GM12891 (cell line): ENCODE data around the gene APOE.

Experiments
- DNase-seq: peaks from one replicate; pipeline ENCODE4 v3.0.0; 2011; ENCODE audit warnings: low spot score; ENCODE audit not compliant: insufficient read length
- FAIRE-seq: peaks from 2 replicates; lab custom pipeline; 2011; peaks lifted over from hg19 to GRCh38; lab: Jason Lieb, UNC
- PAX5 ChIP-seq: IDR thresholded peaks from 2 replicates; pipeline ENCODE4 v1.6.1; 2011; ENCODE audit warnings: low read length, moderate library complexity, mild to moderate bottlenecking; ENCODE audit not compliant: insufficient read depth, severe bottlenecking
- POLR2A ChIP-seq: IDR thresholded peaks from 2 replicates; pipeline ENCODE4 v1.6.1; 2011; ENCODE audit warnings: low read depth, low read length, control low read depth
- POLR2AphosphoS5 ChIP-seq: IDR thresholded peaks from 2 replicates; pipeline ENCODE4 v1.6.1; 2011; ENCODE audit warnings: low read depth, low read length, control low read depth
- POU2F2 ChIP-seq: IDR thresholded peaks from 2 replicates; pipeline ENCODE4 v1.6.1; 2011; ENCODE audit warnings: low read depth, mild to moderate bottlenecking, control low read depth, low read length, moderate library complexity
- SPI1 ChIP-seq: IDR thresholded peaks from 2 replicates; pipeline ENCODE4 v1.6.1; 2011; ENCODE audit warnings: low read depth, low read length, control low read depth
- TAF1 ChIP-seq: IDR thresholded peaks from 2 replicates; pipeline ENCODE4 v1.6.1; 2011; ENCODE audit warnings: low read depth, low read length, control low read depth

Gene APOE

DNA sequence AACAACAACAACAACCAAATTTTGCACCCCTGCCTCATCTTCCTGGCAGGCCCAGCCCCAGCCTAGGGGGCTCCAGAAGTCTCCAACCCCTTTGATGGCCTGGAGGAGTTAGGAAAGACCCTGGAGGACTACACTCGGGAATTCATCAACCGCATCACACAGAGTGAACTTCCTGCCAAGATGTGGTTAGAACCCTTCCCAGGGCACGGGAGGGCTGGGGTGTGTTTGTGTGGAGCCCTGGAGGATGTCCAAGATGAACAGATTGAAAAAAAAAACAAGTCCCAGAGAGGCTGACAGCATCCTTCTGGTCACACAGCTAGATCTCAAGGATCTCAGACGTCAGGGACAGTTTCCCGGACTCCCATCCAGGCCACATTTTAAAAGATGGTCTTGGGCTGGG is 22.1 kb downstream of the APOE start:
- TF ChIP-seq TAF1: no peak
- TF ChIP-seq PAX5: no peak
- no peak for TF ChIP-seq POU2F2
- no peak for TF ChIP-seq POLR2AphosphoS5
- TF ChIP-seq POLR2A: no peak
- no peak for TF ChIP-seq SPI1
- FAIRE-seq (no peak), DNase-seq (no peak)

DNA sequence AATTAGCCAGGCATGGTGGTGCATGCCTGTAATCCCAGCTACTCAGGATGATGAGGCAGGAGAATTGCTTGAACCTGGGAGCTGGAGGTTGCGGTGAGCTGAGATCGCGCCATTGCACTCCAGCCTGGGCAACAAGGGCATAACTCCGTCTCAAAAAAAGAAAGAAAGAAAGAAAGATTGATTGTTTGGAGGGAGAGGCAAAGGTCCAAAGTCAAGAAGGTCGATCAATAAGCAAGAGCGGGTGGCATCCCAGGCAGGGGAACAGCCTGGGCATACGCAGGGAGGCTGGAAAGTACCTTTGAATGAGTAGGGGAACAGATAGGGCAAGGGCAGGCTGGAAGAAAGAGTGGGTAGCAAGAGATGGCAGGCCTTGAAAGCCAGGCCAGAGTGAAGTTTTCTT is 24.5 kb downstream of the APOE start:
- DNase-seq: no peak
- no peak for FAIRE-seq
- no peak for TF ChIP-seq SPI1
- no peak for TF ChIP-seq TAF1
- no peak for TF ChIP-seq POU2F2
- TF ChIP-seq PAX5: no peak
- no peak for TF ChIP-seq POLR2A
- TF ChIP-seq POLR2AphosphoS5: no peak

DNA sequence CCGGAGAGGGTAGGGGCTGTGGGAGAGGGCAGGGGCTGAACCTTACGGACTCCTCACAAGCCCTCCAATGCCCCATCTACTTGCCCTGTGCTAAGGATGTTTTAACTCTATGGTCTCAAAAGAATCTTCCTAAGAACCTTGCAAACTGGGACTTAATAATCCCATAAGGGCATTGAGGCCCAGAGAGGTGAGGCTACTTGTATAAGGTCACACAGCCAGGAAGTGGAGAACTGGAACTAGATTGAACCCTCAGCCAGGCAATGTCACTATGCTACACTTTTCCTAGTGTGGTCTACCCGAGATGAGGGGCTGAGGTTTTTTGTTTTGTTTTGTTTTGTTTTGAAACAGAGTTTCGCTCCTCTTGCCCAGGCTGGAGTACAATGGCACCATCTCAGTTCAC is 25.9 kb downstream of the APOE start:
- TF ChIP-seq POLR2AphosphoS5 (no peak), POU2F2 (no peak), PAX5 (no peak), SPI1 (no peak), POLR2A (no peak), TAF1 (no peak)
- FAIRE-seq (no peak), DNase-seq (no peak)

DNA sequence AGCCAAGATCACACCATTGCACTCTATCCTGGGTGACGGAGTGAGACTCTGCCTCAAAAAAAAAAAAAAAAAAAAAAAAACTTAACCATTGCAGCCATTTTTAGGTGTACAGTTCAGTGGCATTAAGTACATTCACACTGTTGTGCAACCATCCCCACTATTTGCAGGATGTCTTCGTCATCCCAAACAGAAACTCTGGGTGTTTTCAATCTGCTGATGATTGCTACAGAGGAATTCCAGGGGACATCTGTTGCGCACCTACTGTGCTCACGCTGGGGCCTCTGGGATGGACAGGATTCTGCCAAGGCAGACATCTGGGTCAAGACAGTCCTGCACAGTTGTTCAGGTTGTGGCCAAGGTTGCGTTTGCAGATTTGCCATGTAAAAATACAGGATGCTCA is 34.1 kb downstream of the APOE start:
- FAIRE-seq (no peak), DNase-seq (no peak)
- no peak for TF ChIP-seq PAX5
- no peak for TF ChIP-seq POLR2AphosphoS5
- no peak for TF ChIP-seq POU2F2
- TF ChIP-seq POLR2A: no peak
- no peak for TF ChIP-seq SPI1
- TF ChIP-seq TAF1: no peak

DNA sequence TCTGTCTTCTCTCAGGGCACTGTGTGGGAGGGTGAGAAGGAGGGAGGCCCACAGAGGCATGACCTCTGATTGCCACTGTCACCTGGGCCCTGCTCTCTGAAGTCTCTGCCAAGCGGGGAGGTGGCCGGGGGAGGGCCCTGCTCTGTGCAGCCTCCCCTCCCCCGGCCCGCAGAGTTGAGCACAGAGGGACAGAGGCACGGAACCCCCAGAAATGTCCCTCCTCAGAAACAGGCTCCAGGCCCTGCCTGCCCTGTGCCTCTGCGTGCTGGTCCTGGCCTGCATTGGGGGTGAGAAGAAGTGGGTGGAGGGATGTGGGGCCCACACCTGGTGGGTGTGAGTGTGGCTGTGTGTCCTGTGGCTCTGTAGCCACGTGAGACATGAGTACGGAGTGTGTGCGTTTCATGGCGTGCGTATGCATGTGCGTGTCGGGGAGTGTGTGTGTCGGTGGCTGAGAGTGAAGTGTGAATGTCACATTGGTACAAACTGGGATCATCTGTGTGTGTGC is 36.5 kb downstream of the APOE start, which contains the start of gene APOC4:
APOC4 (plus strand) TSS at position 171 of the 505 bp plus-strand sequence; CDS start at position 212, 41 bp downstream.
- DNase-seq: no peak
- FAIRE-seq: no peak
- TF ChIP-seq POU2F2 (no peak), TAF1 (no peak), SPI1 (no peak), PAX5 (no peak)

DNA sequence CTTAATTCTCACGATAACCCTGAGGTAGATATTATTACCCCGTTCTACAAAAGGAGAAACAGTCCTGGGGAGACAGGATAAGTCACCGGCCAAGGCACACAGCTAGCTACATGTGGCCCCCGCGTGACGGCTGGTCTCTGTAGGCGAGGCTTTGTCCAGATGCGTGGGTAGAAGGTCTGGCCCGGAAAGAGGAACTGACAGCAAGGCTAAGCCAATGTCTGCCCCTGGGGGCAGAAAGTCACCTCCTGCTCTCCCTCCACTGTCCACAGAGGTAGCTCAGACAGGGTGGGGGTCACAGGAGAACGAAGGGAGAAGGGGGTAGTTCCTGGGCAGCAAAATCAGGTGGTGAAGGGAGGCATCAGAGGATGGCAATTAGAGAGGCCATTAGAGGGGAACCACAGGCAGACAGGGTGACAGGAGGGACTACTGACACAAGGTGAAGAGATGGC is 38.2 kb downstream of the APOE start:
- peak; percentile 54; the same call in 1 of the 2 replicates for TF ChIP-seq POLR2AphosphoS5
- 0 out of 2 replicates have a peak, but pooled peaks have one; percentile 41 for TF ChIP-seq POLR2A
- no peak for TF ChIP-seq PAX5
- TF ChIP-seq POU2F2: 0 out of 2 replicates have a peak, but pooled peaks have one; percentile 21
- TF ChIP-seq SPI1: peak; percentile 98
- TF ChIP-seq TAF1: 0 out of 2 replicates have a peak, but pooled peaks have one; percentile 36
- DNase-seq: peak; percentile 86
- peak; percentile 91 for FAIRE-seq

DNA sequence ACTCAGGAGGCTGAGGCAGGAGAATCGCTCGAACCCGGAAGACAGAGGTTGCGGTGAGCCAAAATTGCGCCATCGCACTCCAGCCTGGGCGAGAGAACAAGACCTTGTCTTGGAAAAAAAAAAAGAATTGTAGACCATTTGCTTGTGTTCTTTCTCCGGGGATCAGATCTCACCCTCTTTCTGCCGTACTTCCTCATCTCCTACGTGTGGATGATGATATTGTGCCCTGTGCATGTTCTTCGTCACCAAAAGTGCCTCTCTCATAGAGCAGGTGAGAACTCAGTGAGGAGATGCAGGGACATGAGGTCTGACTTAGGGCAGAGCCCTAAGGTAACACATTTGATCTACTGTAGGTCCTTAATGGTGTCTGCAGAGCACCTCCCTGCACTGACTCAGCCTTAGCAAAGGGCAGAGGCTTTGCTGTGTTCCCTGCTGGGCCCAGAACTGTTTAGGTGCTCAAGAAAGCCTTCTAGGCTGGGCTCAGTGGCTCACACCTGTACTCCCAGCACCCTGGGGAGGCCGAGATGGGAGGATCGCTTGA is 41.5 kb downstream of the APOE start:
- no peak for FAIRE-seq
- no peak for TF ChIP-seq SPI1
- TF ChIP-seq POLR2AphosphoS5: no peak
- no peak for TF ChIP-seq PAX5
- no peak for TF ChIP-seq POLR2A
- TF ChIP-seq TAF1: no peak
- DNase-seq: no peak

DNA sequence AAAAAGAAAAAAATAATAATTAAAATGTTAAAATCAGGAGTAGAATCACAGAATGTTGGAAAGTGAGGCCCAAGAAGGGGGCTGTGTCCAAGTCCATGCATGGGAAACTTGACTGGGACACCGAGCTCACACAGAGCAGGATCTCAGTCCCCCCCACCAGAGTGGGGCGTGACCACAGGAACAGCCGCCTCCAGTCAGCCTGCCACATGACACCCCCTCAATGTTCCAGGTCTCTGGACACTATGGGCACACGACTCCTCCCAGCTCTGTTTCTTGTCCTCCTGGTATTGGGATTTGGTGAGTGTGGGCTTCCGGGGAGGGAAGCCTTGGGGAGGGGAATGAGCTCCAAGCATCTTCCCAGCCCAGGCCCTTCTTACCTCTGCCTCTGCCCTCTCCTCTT is 42.6 kb downstream of the APOE start:
- FAIRE-seq: no peak
- no peak for DNase-seq
- TF ChIP-seq TAF1 (no peak), POU2F2 (no peak), POLR2A (no peak), POLR2AphosphoS5 (no peak), PAX5 (no peak), SPI1 (no peak)

DNA sequence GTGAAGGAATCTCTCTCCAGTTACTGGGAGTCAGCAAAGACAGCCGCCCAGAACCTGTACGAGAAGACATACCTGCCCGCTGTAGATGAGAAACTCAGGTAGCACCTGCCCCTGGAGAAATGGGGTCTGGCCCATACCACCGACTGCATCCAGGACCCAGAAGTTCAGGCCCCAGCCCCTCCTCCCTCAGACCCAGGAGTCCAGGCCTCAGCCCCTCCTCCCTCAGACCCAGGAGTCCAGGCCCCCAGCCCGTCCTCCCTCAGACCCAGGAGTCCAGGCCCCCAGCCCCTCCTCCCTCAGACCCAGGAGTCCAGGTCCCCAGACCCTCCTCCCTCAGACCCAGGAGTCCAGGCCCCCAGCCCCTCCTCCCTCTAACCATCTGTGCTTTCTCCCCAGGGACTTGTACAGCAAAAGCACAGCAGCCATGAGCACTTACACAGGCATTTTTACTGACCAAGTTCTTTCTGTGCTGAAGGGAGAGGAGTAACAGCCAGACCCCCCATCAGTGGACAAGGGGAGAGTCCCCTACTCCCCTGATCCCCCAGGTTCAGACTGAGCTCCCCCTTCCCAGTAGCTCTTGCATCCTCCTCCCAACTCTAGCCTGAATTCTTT is 43.3 kb downstream of the APOE start:
- TF ChIP-seq SPI1: no peak
- DNase-seq: no peak
- no peak for FAIRE-seq

DNA sequence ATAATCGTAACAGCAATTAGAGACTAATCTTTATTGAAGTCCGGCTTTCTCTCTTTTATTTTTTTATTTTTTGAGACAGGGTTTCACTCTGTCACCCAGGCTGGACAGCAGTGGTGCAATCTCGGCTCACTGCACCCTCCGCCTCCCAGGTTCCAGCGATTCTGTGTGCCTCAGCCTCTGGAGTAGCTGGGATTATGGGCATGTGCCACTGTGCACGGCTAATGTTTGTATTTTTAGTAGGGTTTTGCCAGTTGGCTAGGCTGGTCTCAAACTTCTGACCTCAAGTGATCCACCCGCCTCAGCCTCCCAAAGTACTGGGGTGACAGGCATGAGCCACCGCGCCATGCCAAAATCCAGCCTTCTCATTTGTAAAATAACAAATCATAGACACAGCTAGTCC is 44.0 kb downstream of the APOE start:
- DNase-seq (no peak), FAIRE-seq (no peak)
- TF ChIP-seq POLR2AphosphoS5 (no peak), POU2F2 (no peak), SPI1 (no peak), PAX5 (no peak), POLR2A (no peak), TAF1 (no peak)
